Mesenchymal stem cell (in vitro differentiated cells and primary cell): ENCODE results near the gene HERC3.
A peak's percentile ranks its signal among the peaks of the same experiment; 100 is the strongest.
"Not testable (repeated sequence)": the region's sequence is repeated elsewhere in the genome, so short reads cannot be mapped to it uniquely, and the experiment has no call there.

Experiments
- DNase-seq: peaks from one replicate; pipeline ENCODE4 v3.0.0-alpha.2; 2013
- H2AFZ ChIP-seq: one replicate; pipeline ENCODE4 v1.6.1; 2013; ENCODE audit warnings: low read depth, mild to moderate bottlenecking, control low read depth, inconsistent platforms, low read length, moderate library complexity
- H2AK5ac ChIP-seq: 2 replicates; pipeline ENCODE4 v1.6.1; 2013; ENCODE audit warnings: low read length, moderate library complexity, mild to moderate bottlenecking, inconsistent platforms; ENCODE audit not compliant: severe bottlenecking
- H2BK120ac ChIP-seq: one replicate; pipeline ENCODE4 v1.6.1; 2013; ENCODE audit warnings: low read depth, mild to moderate bottlenecking, inconsistent platforms, low read length, moderate library complexity
- H2BK12ac ChIP-seq, 2 experiments: one replicate each; pipeline ENCODE4 v1.6.1; 2013; ENCODE audit warnings: inconsistent platforms in 2 of 2, low read length in 2 of 2, mild to moderate bottlenecking in 2 of 2, moderate library complexity in 2 of 2, control low read depth in 1 of 2
- H2BK15ac ChIP-seq: one replicate; pipeline ENCODE4 v1.6.1; 2013; ENCODE audit warnings: mild to moderate bottlenecking, low read depth, inconsistent platforms; ENCODE audit not compliant: poor library complexity, severe bottlenecking
- H2BK5ac ChIP-seq: 2 replicates; pipeline ENCODE4 v1.6.1; 2013; ENCODE audit warnings: low read depth, mild to moderate bottlenecking, low read length, control low read depth, inconsistent platforms; ENCODE audit not compliant: poor library complexity, severe bottlenecking
- H3K14ac ChIP-seq, 2 experiments: one replicate each; pipeline ENCODE4 v1.6.1; 2013; ENCODE audit warnings: inconsistent platforms in 2 of 2, low read length in 2 of 2, control low read depth in 1 of 2, mild to moderate bottlenecking in 1 of 2, moderate library complexity in 1 of 2
- H3K18ac ChIP-seq, 2 experiments: one replicate each; pipeline ENCODE4 v1.6.1; 2013; ENCODE audit warnings: inconsistent platforms in 2 of 2, low read length in 2 of 2, control low read depth in 1 of 2, low read depth in 1 of 2, mild to moderate bottlenecking in 1 of 2
- H3K23ac ChIP-seq, 2 experiments: one replicate each; pipeline ENCODE4 v1.6.1; 2013; ENCODE audit warnings: inconsistent platforms in 2 of 2, low read length in 2 of 2, mild to moderate bottlenecking in 2 of 2, moderate library complexity in 2 of 2, control low read depth in 1 of 2
- H3K27ac ChIP-seq: 2 replicates; pipeline ENCODE4 v1.5.1; 2013; ENCODE audit warnings: mild to moderate bottlenecking, moderate library complexity, low read length, control low read depth, inconsistent platforms; ENCODE audit not compliant: poor library complexity, severe bottlenecking
- H3K27me3 ChIP-seq, 2 experiments: 2 replicates each; pipeline versions ENCODE4 v1.6.1 to v1.7.0; 2013; ENCODE audit warnings: low read length in 2 of 2, mild to moderate bottlenecking in 2 of 2, moderate library complexity in 2 of 2, control low read depth in 1 of 2, inconsistent platforms in 1 of 2; ENCODE audit not compliant: control insufficient read depth in 1 of 2, insufficient read depth in 1 of 2
- H3K36me3 ChIP-seq, 2 experiments: 2 replicates each; pipeline versions ENCODE4 v1.6.1 to v1.7.0; 2013; ENCODE audit warnings: low read length in 2 of 2, control low read depth in 1 of 2, inconsistent platforms in 1 of 2, low read depth in 1 of 2, mild to moderate bottlenecking in 1 of 2; ENCODE audit not compliant: insufficient read depth in 2 of 2, control insufficient read depth in 1 of 2
- H3K4ac ChIP-seq, 2 experiments: one replicate each; pipeline ENCODE4 v1.6.1; 2013; ENCODE audit warnings: inconsistent platforms in 2 of 2, low read length in 2 of 2, mild to moderate bottlenecking in 2 of 2, moderate library complexity in 2 of 2, control low read depth in 1 of 2, low read depth in 1 of 2
- H3K4me1 ChIP-seq: 2 replicates; pipeline ENCODE4 v1.6.1; 2013; ENCODE audit warnings: low read depth, low read length, control low read depth; ENCODE audit not compliant: control insufficient read depth, insufficient read depth
- H3K4me2 ChIP-seq: 2 replicates; pipeline ENCODE4 v1.6.1; 2013; ENCODE audit warnings: low read length, mild to moderate bottlenecking, inconsistent platforms; ENCODE audit not compliant: poor library complexity, severe bottlenecking
- H3K4me3 ChIP-seq, 2 experiments: 2 replicates each; pipeline versions ENCODE4 v1.5.1 to v1.7.0; 2013; ENCODE audit warnings: low read length in 2 of 2, mild to moderate bottlenecking in 2 of 2, control low read depth in 1 of 2, low read depth in 1 of 2; ENCODE audit not compliant: insufficient read depth in 1 of 2
- H3K79me1 ChIP-seq: replicated peaks from 2 replicates; pipeline ENCODE4 v1.6.1; 2013; ENCODE audit warnings: mild to moderate bottlenecking, control low read depth, low read length, inconsistent platforms; ENCODE audit not compliant: poor library complexity, severe bottlenecking
- H3K9ac ChIP-seq: 2 replicates; pipeline ENCODE4 v1.7.0; 2013; ENCODE audit warnings: mild to moderate bottlenecking, low read length, moderate library complexity
- H3K9me3 ChIP-seq: 2 replicates; pipeline ENCODE4 v1.7.0; 2013; ENCODE audit warnings: mild to moderate bottlenecking, low read length; ENCODE audit not compliant: control insufficient read depth
- H4K8ac ChIP-seq: one replicate; pipeline ENCODE4 v1.6.1; 2013; ENCODE audit warnings: inconsistent platforms, mild to moderate bottlenecking, low read length, moderate library complexity
- H4K91ac ChIP-seq: one replicate; pipeline ENCODE4 v1.6.1; 2013; ENCODE audit warnings: mild to moderate bottlenecking, low read length, inconsistent platforms
- WGBS: methylation state at CpG from one replicate; pipeline ENCODE4 v1.1.7; 2013; ENCODE audit warnings: mixed read lengths; 5-methylcytosine and 5-hydroxymethylcytosine counted together

HERC3 gene

GRCh38 chr4:88609387-88609786 is 17.1 kb downstream of the HERC3 start:
- Histone ChIP-seq H3K79me1 (peaks cover 3% of the 10 kb centered on the region), H3K36me3 (peaks cover 0 to 31% of the 10 kb centered on the region in 2 experiments), H2BK120ac (no peak overlapping the region), H3K18ac (no peak overlapping the region), H2BK5ac (no peak overlapping the region), H3K9ac (no peak overlapping the region), H2BK12ac (no peak overlapping the region), H3K4me1 (peaks cover 12% of the 10 kb centered on the region), H3K14ac (no peak overlapping the region), H3K9me3 (no peaks in the 10 kb centered on the region), H3K27me3 (no peaks in the 10 kb centered on the region), H3K4ac (no peak overlapping the region), H3K4me3 (no peak overlapping the region), H2BK15ac (no peak overlapping the region), H3K27ac (no peak overlapping the region), H4K8ac (no peak overlapping the region), H3K23ac (no peak overlapping the region), H2AFZ (no peak overlapping the region), H2AK5ac (no peak overlapping the region), H4K91ac (no peak overlapping the region), H3K4me2 (no peak overlapping the region)
- 96% methylated on average over 3 of the region's 3 CpGs for WGBS
- DNase-seq: peak; percentile 11

GRCh38 chr4:88609794-88610193 is 17.5 kb downstream of the HERC3 start:
- not testable (repeated sequence) for H2BK5ac ChIP-seq, H2BK15ac ChIP-seq, H3K9ac ChIP-seq, H2AFZ ChIP-seq, H3K18ac ChIP-seq, H2BK120ac ChIP-seq, H3K4me3 ChIP-seq, H3K27me3 ChIP-seq, H3K23ac ChIP-seq, H3K14ac ChIP-seq, H4K91ac ChIP-seq, H3K4me2 ChIP-seq, H4K8ac ChIP-seq, DNase-seq, H3K79me1 ChIP-seq, H2BK12ac ChIP-seq, H3K9me3 ChIP-seq, H3K4ac ChIP-seq
- Histone ChIP-seq H2AK5ac (peak overlapping the region; percentile 17), H3K36me3 (peaks cover 0 to 31% of the 10 kb centered on the region in 2 experiments), H3K27ac (peak overlapping the region; percentile 18), H3K4me1 (peaks cover 12% of the 10 kb centered on the region)
- WGBS: 97% methylated on average over 5 of the region's 5 CpGs

DNA sequence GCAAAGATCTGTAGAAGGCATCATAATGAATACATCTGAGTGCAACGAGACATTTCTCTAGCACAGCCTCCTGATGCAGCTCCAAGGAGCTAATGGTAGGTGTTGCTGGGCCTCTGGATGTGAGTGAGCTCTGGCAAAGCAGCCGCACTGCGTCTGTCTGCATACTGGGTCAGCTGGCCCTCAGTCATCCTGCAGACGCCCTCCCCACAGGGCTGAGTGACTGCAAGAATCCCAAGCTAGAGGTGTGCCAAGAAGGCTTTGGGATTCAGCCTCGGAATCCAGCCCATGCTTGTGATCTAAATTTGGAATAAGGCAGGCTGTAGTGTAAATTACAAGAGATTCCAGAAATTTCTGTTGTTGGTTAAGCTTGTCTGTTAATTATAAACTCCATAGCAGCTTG is 18.5 kb downstream of the HERC3 start:
- Histone ChIP-seq H3K4me2 (no peak overlapping the region), H2AFZ (no peak overlapping the region), H2BK120ac (no peak overlapping the region), H2BK5ac (no peak overlapping the region), H3K18ac (no peak overlapping the region), H3K4me3 (peak overlapping the region in 1 of 2 experiments; percentile 36), H3K4ac (peak overlapping the region in 1 of 2 experiments; percentile 5), H4K91ac (no peak overlapping the region), H3K14ac (no peak overlapping the region), H2AK5ac (peak overlapping the region; percentile 18), H3K79me1 (peaks cover 4% of the 10 kb centered on the region), H3K9ac (peak overlapping the region; percentile 22), H4K8ac (no peak overlapping the region), H3K23ac (no peak overlapping the region), H3K27me3 (no peaks in the 10 kb centered on the region), H3K9me3 (no peaks in the 10 kb centered on the region), H2BK15ac (no peak overlapping the region), H3K36me3 (peaks cover 0 to 30% of the 10 kb centered on the region in 2 experiments), H2BK12ac (no peak overlapping the region), H3K27ac (peak overlapping the region; percentile 81), H3K4me1 (peaks cover 12% of the 10 kb centered on the region)
- 93% methylated on average over 5 of the region's 5 CpGs for WGBS
- peak; percentile 11 for DNase-seq

- Histone ChIP-seq H3K18ac (no peak overlapping the region), H3K4me3 (no peak overlapping the region), H3K27ac (no peak overlapping the region), H3K36me3 (peaks cover 0 to 4% of the 10 kb centered on the region in 2 experiments), H3K4me2 (no peak overlapping the region), H4K91ac (no peak overlapping the region), H2BK15ac (no peak overlapping the region), H3K4me1 (peaks cover 12% of the 10 kb centered on the region), H2BK5ac (no peak overlapping the region), H3K79me1 (peaks cover 3% of the 10 kb centered on the region), H3K9ac (no peak overlapping the region), H3K14ac (no peak overlapping the region), H3K27me3 (no peaks in the 10 kb centered on the region), H3K23ac (no peak overlapping the region), H2BK120ac (no peak overlapping the region), H2BK12ac (no peak overlapping the region), H4K8ac (no peak overlapping the region), H3K4ac (no peak overlapping the region), H2AFZ (no peak overlapping the region), H3K9me3 (no peaks in the 10 kb centered on the region), H2AK5ac (no peak overlapping the region)
- no peak for DNase-seq
- 57% methylated on average over 5 of the region's 5 CpGs for WGBS
Observed at GRCh38 chr4:88613417-88613875, 21.2 kb downstream of the HERC3 start.
